Suprapubic skin (tissue), 4 donors: ENCODE results near the gene CBX2. TPM values are rescaled to one million over a fixed set of nuclear protein-coding genes. Genes with fewer than 3 reads are reported as not detected.

Experiments used
- DNase-seq, 2 donors: peaks; one replicate each; pipeline ENCODE4 v3.0.0-alpha.2; 2019; ENCODE audit warnings: low spot score in 2 of 2
- H3K27ac ChIP-seq: fragments of 200-600 bp; sonication (generic); one replicate; pipeline ENCODE4 v1.5.1; 2019
- H3K27me3 ChIP-seq: fragments of 200-600 bp; sonication (generic); one replicate; pipeline ENCODE4 v1.5.1; 2019
- H3K36me3 ChIP-seq: fragments of 200-600 bp; sonication (generic); one replicate; pipeline ENCODE4 v1.5.1; 2019
- H3K4me1 ChIP-seq: fragments of 200-600 bp; sonication (generic); one replicate; pipeline ENCODE4 v1.5.1; 2019
- H3K4me3 ChIP-seq: fragments of 200-600 bp; sonication (generic); one replicate; pipeline ENCODE4 v1.5.1; 2019; ENCODE audit warnings: mild to moderate bottlenecking
- H3K9me3 ChIP-seq: fragments of 200-600 bp; sonication (generic); one replicate; pipeline ENCODE4 v1.5.1; 2019
- CTCF ChIP-seq, 2 donors: fragments of 200-600 bp in 1 of 2; fragments of 450-650 bp in 1 of 2; sonication (generic) in 1 of 2; IDR thresholded peaks; one replicate each; pipeline ENCODE4 v1.5.1; 2016 to 2019; ENCODE audit warnings: antibody characterized with exemption in 2 of 2, mild to moderate bottlenecking in 1 of 2, moderate library complexity in 1 of 2
- EP300 ChIP-seq: sonication (generic); formaldehyde crosslinking; IDR thresholded peaks from one replicate; pipeline ENCODE4 v1.6.1; 2017; ENCODE audit warnings: antibody characterized with exemption
- POLR2A ChIP-seq, 2 donors: fragments of 450-650 bp; IDR thresholded peaks; one replicate each; pipeline ENCODE4 v1.6.1; 2017; ENCODE audit warnings: antibody characterized with exemption in 2 of 2, mild to moderate bottlenecking in 2 of 2, moderate library complexity in 2 of 2
- POLR2AphosphoS5 ChIP-seq, 3 donors: sonication (generic); formaldehyde crosslinking; IDR thresholded peaks; one replicate each; pipeline ENCODE4 v1.6.1; 2017; ENCODE audit warnings: antibody characterized with exemption in 3 of 3
- WGBS: methylation state at CpG from one replicate; pipeline ENCODE4 v1.1.5; 2018; 5-methylcytosine and 5-hydroxymethylcytosine counted together
- total RNA-seq, 4 donors: library from RNA; depleted of rRNA; stranded (reverse); fragments of >200 nt; gene quantifications; one replicate each; pipeline ENCODE4 v1.1.0, GENCODE V29; 2016

The CBX2 gene
- total RNA-seq, 4 donors from 2014 or later, result 2.2 to 7.0 (median 5.2) TPM

DNA sequence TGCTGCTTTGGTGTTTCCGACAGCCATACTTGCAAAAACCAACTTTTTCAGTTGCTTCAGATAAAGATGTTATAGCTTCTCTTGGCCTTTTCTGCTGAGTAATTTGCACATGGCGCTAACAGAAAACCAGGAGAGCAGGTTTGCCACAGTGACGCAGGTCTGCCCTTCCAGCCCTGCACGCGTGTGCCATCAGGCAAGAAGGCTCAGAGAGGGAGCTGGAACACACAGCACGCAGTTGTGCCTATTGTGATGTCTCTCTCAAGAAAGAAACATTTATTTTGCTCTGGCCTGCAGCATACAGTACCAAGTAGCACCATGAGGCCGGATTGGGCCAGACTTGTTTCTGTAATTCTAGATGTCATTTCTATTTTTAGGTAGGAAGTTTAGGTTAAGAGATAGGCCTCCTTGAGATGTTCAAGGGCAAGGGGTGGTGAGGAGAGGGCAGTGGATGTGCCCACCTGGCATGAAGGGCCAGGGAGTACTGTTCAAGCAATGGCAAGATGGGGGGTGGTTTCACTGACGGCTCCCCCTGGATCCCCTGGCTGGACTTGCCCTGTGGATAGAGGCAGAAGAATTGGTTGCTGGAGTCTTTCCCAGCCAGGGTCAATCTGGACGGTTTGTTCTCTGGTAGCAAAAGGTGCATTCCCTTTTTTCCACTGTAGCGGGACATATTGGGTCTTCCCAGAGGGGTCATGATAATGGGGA, 1.9 kb downstream of the CBX2 start:
- peaks cover 47% of the 10 kb centered on the region for H3K27me3 ChIP-seq
- no peaks in the 10 kb centered on the region for H3K9me3 ChIP-seq
- peaks cover 9% of the 10 kb centered on the region for H3K36me3 ChIP-seq
- TF ChIP-seq POLR2AphosphoS5 (IDR thresholded peaks at IDR 0.05), result no peak
- no peak for TF ChIP-seq POLR2A (IDR thresholded peaks at IDR 0.05)
- 69% methylated on average over 10 of the region's 10 CpGs for WGBS
- H3K4me3 ChIP-seq, result no peak overlapping the region
- H3K4me1 ChIP-seq, result peaks cover 25% of the 10 kb centered on the region
- DNase-seq, result no peak
- H3K27ac ChIP-seq, result no peak overlapping the region

DNA sequence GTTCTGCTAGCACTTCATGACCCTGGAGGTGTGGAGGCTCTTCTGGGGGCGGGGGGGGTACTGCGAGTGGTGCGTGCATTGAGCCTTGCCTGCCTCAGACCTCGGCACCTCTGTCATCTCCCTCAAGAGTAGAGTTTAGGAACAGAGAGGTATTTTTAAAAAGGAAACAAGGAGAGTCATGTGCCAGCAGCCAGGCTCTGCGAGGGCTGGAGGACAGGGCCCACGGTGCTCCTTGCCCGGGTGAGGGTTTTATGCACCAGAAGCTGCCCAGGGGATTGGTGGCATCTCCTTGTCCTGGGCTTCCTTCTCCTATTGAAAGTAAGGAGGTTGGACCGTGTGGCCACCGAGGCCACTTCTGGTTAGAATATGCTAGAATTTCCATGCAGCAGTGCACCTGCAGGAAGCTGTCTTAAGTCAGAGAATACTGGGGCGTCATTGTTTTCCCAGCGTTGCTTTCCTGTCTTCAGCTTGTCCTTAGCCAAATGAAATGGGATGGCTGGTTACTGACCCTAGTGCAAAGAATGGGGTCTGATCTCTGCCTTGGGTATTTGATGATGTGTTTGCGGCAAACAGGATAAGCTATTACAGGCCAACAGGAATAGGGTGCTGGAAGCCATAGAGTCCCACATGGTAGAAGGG, 3.2 kb downstream of the CBX2 start:
- H3K4me1 ChIP-seq, result peaks cover 25% of the 10 kb centered on the region
- peaks cover 45% of the 10 kb centered on the region for H3K27me3 ChIP-seq
- no peak overlapping the region for H3K27ac ChIP-seq
- 84% methylated on average over 12 of the region's 12 CpGs for WGBS
- no peak overlapping the region for H3K4me3 ChIP-seq
- H3K9me3 ChIP-seq, result no peaks in the 10 kb centered on the region
- H3K36me3 ChIP-seq, result peaks cover 9% of the 10 kb centered on the region
- TF ChIP-seq CTCF (IDR thresholded peaks at IDR 0.05), result no peak
- TF ChIP-seq POLR2AphosphoS5 (IDR thresholded peaks at IDR 0.05), result no peak
- TF ChIP-seq EP300, result no peak
- no peak for TF ChIP-seq POLR2A (IDR thresholded peaks at IDR 0.05)
- DNase-seq, result no peak

GRCh38 chr17:79781736-79782575, 4.0 kb downstream of the CBX2 start:
- 75% methylated on average over 16 of the region's 27 CpGs for WGBS
- no peak for DNase-seq
- Histone ChIP-seq H3K9me3 (no peaks in the 10 kb centered on the region), H3K4me3 (no peak overlapping the region), H3K4me1 (peaks cover 24% of the 10 kb centered on the region), H3K27me3 (peaks cover 47% of the 10 kb centered on the region), H3K36me3 (peaks cover 9% of the 10 kb centered on the region), H3K27ac (no peak overlapping the region)
- TF ChIP-seq EP300 (no peak), POLR2A (IDR thresholded peaks at IDR 0.05) (no peak), CTCF (IDR thresholded peaks at IDR 0.05) (no peak), POLR2AphosphoS5 (IDR thresholded peaks at IDR 0.05) (no peak)

- TF ChIP-seq POLR2AphosphoS5 (IDR thresholded peaks at IDR 0.05) (no peak), POLR2A (IDR thresholded peaks at IDR 0.05) (no peak), CTCF (IDR thresholded peaks at IDR 0.05) (no peak), EP300 (no peak)
- peaks cover 9% of the 10 kb centered on the region for H3K36me3 ChIP-seq
- no peak overlapping the region for H3K27ac ChIP-seq
- no CpG with 5 or more reads among the region's 18 CpGs for WGBS
- no peaks in the 10 kb centered on the region for H3K9me3 ChIP-seq
- DNase-seq, result no peak
- peaks cover 9% of the 10 kb centered on the region for H3K4me1 ChIP-seq
- peaks cover 59% of the 10 kb centered on the region for H3K27me3 ChIP-seq
- no peak overlapping the region for H3K4me3 ChIP-seq
Measured at GRCh38 chr17:79783891-79784290, 5.9 kb downstream of the CBX2 start.

DNA sequence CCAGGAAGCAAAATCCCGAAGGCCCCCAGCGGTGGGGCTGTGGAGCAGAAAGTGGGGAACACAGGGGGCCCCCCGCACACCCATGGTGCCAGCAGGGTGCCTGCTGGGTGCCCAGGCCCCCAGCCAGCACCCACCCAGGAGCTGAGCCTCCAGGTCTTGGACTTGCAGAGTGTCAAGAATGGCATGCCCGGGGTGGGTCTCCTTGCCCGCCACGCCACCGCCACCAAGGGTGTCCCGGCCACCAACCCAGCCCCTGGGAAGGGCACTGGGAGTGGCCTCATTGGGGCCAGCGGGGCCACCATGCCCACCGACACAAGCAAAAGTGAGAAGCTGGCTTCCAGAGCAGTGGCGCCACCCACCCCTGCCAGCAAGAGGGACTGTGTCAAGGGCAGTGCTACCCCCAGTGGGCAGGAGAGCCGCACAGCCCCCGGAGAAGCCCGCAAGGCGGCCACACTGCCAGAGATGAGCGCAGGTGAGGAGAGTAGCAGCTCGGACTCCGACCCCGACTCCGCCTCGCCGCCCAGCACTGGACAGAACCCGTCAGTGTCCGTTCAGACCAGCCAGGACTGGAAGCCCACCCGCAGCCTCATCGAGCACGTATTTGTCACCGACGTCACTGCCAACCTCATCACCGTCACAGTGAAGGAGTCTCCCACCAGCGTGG, 6.5 kb downstream of the CBX2 start:
- no peaks in the 10 kb centered on the region for H3K9me3 ChIP-seq
- no peak overlapping the region for H3K4me3 ChIP-seq
- 100% methylated on average over 4 of the region's 31 CpGs for WGBS
- no peak for TF ChIP-seq POLR2AphosphoS5 (IDR thresholded peaks at IDR 0.05)
- no peak for TF ChIP-seq CTCF (IDR thresholded peaks at IDR 0.05)
- no peak for TF ChIP-seq POLR2A (IDR thresholded peaks at IDR 0.05)
- no peak for TF ChIP-seq EP300
- no peak overlapping the region for H3K27ac ChIP-seq
- DNase-seq, result peak in 1 of 2 donors; percentile 64
- H3K36me3 ChIP-seq, result peaks cover 9% of the 10 kb centered on the region
- H3K27me3 ChIP-seq, result peaks cover 65% of the 10 kb centered on the region
- H3K4me1 ChIP-seq, result peaks cover 5% of the 10 kb centered on the region
